ENCODE measurements around the gene SCUBE1. TPM values are rescaled to one million over a fixed set of nuclear protein-coding genes. Genes with fewer than 3 reads are reported as not detected.

SCUBE1 gene
- total RNA-seq, 2 donors from 2014 or later: 3.8 to 5.8 TPM

DNA sequence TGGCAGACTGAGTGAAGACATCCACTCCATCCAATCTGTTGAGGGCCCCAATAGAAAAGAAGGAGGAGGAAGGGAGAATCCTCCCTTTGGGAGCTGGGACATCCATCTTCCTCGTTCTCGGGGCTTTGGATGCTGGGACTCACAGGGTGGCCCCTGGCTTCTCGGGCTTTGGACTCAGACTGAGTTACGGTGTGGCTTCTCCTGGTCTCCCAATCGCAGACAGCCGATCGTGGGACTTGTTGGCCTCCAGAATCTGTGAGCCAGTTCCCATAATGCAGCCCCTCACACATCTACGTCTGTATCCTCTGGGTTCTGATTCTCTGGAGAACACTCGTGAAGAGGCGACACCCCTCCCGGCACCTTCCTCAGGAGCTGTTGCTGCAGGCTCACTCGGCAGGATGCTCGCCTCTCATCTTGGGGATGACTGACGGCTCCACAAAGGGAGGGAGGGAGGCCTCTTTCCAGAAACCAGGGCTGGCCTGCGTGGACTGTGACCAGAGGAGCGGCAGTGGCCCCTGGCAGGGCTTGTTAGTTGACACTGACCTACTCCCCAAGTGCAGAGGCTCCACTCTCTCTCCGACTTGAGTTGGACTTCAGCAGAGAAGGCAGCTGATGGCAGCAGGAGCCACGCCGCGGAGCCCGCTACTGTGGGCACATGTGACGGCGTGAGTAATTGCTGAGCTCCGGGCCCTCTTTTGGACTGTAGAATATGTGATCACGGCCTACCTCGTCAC lies 141.5 kb downstream of the SCUBE1 start:
- intact Hi-C loops (cut with DNase I, micrococcal nuclease): no loop called here
- ATAC-seq (no peak), DNase-seq (no peak)

DNA sequence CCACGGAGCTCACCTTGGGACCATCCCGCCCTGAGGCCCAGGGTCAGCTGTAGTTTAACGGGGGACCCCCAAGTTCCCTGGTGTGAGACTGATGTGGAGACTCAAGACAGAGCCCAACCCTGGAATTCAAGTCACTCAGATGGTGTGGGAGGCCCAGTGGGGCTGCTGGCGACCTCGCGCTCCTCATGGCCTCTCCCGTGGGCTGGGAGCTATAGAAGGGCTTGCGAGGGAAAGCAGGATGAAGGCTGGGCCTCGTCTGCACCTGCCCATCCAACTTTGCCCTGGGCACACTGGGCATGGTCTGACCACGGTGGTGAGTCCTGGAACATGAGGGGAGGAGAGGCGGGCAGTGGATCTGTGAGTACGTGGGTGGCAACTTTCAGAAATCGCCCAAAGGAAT lies 142.6 kb downstream of the SCUBE1 start:
- intact Hi-C loops (cut with DNase I, micrococcal nuclease): no loop called here
- ATAC-seq (no peak), DNase-seq (no peak)

DNA sequence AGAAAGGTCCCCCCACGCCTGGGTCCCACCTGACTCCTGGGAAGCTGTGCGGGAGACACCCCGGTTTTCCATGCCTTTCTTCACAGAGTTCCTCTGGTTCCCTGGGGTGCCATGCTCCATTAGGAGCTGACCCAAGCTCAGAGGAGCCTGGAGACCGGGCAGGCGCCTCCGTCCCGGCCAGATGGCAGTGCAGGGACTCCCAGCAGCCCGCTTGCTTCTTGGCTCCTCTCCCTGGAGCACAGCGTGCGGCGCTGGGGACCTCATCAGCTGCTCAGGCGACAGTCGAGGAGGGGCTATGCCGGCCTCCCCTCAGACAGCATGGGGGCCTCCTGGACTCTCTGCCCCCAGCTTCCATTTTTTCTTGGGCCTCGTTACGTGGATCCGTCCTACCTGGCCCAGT lies 143.1 kb downstream of the SCUBE1 start:
- intact Hi-C loops (cut with DNase I, micrococcal nuclease): no loop called here
- DNase-seq (no peak), ATAC-seq (no peak)

DNA sequence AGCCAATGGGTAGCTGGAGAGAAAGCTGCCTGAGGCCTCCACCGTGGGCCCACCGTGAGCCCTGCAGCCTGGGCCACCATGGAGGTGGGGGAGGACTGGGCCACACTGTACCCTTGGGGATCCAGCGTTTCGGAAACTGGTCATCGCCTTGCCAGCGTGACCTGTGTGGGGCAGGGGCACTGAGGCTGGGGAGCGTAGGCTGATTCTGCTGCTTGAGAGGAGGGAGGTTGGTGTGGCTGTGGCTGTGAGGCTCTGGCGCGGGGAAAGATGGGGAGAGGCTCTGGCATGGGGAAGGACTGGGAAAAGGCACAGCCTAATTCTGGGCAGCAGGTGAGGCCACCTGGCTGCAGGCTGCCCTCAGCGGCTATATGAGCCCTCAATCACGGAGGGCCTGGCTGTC lies 143.6 kb downstream of the SCUBE1 start:
- no peak for ATAC-seq
- intact Hi-C loops (cut with DNase I, micrococcal nuclease): no loop called here
- DNase-seq: no peak

DNA sequence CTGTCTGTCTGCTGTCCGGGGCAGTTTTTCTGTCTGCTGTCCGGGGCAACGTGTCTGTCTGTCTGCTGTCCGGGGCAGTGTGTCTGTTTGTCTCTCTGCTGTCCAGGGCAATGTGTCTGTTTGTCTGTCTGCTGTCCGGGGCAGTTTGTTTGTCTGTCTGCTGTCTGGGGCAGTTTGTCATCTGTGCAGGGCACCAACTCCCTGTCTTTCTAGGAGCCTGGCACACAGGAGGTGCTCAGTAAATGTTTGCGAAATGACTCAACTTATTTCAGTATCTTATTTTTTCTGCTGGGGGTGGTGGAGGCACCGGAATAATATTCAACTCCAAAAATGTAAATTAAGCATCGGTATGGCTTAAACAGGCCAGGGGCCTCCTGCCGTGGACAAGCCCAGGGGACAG lies 144.2 kb downstream of the SCUBE1 start:
- DNase-seq: no peak
- intact Hi-C loops (cut with DNase I, micrococcal nuclease): no loop called here
- ATAC-seq: no peak

DNA sequence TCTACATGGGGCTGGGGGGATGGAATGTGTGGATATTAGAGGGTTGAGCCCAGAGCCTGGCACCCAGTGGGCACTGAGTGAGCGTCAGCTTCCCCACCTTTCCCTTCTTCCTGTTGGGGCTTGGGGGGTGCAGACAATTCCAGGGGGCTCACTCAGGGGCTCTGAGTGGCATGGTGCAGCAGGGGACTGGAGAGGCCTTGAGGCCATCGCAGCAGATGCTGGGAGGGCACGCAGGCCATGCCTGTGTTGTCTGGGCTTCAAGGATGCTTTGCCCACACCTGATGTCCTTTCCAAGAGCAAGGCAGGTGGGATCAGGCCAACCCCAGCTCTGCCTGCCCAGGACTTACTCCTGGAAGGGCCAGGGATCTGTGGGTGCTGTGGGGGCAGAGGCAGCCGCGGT lies 145.0 kb downstream of the SCUBE1 start:
- no peak for ATAC-seq
- no peak for DNase-seq
- intact Hi-C loops (cut with DNase I, micrococcal nuclease): no loop called here

DNA sequence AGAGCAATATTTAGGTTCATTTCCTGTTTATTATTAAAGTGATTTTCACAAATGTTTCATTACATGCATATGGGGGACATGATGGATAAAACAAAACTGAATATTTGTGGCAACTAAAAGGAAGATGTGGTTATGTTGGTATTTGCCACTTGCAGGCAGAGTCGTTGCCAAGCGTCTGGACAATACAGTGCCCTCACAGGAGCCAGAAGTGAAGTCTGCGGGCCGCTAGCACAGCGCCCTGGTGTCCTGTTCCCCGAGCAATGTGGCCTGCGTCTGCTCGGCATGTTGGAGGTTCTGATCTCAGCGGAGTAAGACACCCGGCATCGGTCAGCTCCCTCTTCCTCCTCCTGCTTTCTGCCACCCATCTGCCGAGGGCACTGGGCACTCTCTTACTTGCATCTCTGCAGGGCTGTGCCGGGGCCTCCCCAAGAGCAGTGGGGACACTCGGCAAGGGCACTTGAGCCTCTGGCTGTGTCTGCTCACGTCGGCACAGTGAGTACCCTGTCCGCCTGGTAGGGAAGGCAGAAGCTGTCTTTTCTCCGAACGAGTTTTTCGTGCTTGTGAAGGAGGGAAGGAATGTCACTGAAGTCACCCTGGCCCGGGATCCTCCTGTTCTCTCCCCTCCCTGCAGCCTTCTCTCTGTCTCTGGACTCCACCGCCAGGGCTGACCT lies 145.8 kb downstream of the SCUBE1 start:
- intact Hi-C loops (cut with DNase I, micrococcal nuclease): no loop called here
- DNase-seq (no peak), ATAC-seq (no peak)

DNA sequence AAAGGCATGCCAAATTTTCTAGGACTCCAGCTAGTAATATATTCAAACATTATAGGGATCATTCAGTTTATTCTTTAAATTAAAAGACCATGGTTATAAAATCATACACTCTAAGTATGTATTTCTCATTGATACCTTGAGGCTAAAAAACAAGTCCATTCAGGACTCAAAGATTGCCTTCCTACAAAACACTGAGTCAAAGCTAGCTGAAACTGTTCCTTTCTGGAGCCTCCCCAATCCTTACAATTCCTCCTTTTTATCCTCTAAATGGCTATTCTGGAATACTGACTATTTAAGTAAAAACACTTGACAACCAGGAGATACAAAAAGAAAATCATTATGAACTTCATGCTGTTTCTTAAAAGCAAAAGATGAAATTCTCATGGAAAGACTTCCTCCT lies 151.3 kb downstream of the SCUBE1 start:
- intact Hi-C loops (cut with DNase I, micrococcal nuclease): no loop called here
- DNase-seq: no peak
- no peak for ATAC-seq

DNA sequence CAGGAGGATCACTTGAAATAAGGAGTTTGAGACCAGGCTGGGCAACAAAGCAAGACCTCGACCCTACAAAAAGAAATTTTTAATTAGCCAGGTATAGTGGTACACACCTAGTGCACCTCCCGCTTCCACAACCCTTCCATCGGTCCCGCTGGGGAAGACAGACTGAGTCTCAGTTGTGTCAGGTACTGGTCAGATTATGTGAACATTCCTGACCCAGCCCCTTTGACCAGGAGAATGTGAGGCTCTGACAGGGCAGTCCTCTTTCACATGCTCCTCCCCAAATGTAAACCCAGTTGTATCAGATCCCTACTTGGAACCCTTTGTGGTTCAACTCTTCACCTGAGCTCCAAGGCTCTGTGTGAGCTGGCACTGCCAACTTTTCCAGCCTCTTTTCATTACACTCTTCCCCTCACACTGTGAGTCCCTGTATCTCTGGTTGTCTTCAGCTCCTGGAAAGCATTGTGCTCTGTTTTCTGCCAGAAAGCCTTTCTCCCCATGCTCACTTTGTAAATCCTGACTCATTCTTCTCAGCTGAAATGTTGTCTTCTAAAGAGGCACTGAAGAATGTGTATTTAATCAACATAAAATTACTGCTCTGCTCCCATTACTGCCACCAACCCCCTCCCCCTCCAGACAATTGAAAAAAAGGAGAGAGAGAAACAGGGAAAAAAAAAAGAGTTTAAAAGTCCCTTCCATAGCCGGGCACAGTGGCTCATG lies 154.2 kb downstream of the SCUBE1 start:
- no peak for DNase-seq
- intact Hi-C loops (cut with DNase I, micrococcal nuclease): no loop called here
- no peak for ATAC-seq

DNA sequence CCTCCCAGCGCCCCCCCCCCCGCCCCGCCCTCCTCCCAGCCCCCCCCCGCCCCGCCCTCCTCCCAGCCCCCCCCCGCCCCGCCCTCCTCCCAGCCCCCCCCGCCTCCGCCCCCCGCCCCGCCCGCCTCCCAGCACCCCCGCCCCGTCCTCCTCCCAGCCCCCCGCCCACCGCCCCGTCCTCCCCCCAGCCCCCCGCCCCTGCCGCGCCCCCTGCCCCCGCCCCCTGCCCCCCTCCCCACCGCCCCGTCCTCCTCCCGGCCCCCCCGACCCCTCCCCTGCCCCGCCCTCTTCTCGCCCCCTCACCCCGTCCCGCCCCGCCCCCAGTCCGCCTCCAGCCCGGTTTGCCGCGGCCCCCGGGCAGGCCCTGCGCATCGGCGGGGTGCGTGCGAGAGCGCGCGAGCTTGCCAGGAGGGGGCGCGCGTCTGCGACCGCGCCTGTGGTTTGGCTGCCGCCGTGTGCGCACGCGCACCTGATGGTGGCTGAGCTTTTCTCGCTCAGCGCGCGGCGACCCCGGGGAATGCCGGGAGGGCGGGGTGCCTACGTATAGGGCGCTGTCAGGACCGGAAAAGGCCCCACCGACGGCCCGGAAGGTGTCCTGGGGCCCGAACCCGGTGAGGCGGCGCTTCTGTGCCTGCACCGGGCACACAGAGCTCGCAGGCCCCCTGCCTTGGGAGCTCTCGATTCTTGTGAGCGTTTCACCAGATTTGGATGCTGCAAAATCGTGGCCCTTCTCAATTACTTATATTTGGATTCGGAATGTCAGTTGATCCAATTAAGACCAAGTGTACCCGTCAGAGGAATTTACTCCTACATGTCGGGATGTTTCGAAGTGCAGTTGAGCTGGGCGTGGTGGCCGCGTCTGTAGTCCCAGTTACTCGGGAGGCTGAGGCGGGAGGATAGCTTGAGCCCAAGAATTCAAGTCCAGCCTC lies 155.7 kb downstream of the SCUBE1 start:
- intact Hi-C loops (cut with DNase I, micrococcal nuclease): no loop called here
- DNase-seq (peak; percentile 96 to 98), ATAC-seq (peak; percentile 85)

DNA sequence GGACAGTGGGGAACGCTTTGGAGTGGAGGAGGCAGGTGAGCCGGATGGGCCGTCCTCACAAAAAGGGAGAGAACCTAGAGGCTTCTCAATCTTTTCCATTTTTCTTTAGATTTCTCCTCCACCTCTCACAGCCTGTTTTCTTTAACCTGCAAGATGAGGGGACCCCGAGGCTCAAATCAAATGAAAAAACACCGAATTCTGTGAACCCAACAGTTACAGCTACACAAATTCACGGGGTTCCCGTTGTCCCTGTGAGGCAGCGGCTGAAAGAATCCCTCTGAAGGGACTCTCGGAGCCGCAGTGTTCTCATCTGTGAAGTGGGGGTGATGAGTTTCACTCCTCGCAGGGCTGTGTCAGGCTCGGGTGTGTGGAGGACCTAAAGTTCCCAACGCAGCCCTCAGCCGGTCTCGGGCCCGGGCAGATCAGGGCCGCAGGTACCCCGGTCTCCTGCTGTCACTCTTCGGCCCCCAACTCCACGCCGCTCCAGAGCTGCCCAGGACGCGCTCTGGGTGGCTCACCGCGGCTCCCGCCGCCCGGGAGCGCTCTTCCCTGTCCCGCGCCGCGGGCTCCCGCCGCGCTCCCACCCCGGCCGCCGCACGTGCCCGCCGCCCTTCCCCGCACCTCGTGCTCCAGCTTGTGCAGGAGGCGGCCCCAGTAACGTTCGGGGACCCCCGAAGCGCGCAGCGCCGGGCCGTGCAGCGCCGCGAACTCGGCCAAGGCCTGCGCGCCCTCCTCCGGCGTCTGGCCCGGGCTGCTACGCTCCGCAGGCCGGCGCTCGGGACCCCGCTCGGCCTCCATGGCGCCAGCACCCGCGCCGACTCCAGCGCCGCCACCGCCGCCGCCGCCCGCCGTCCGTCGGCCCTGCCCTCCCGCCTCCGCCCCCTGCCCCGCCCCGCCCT lies 156.7 kb downstream of the SCUBE1 start, which contains the start of gene TTLL12:
Gene TTLL12, minus strand, starts transcription at position 863 of the 899 bp plus-strand sequence. Its CDS starts 65 bp downstream, at position 798.
- ATAC-seq (peak; percentile 42), DNase-seq (peak in 1 of 2 donors; percentile 69)
- intact Hi-C loops (cut with DNase I, micrococcal nuclease): no loop called here

DNA sequence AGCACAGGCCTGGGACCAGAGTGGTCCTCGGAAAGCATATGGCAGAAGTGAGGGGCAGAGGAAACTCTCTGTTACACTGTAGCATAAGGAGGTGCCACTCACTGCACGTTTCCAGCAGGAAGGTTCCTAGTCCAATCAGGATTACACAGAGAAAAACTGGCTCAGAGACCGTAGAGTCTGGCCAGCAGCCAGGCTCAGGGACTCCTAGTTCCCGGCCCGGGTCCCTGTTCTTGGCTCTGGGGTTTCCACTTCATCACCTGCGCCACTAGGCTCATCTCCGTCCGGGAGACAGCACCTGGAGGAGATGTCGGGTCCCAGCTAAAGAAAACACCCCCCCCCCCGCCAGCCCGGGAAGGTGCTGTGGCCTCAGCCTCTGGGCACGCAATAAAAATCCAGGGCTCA lies 157.3 kb downstream of the SCUBE1 start:
- peak; percentile 38 for ATAC-seq
- peak; percentile 64 to 67 for DNase-seq
- intact Hi-C loops (cut with DNase I, micrococcal nuclease): no loop called here

DNA sequence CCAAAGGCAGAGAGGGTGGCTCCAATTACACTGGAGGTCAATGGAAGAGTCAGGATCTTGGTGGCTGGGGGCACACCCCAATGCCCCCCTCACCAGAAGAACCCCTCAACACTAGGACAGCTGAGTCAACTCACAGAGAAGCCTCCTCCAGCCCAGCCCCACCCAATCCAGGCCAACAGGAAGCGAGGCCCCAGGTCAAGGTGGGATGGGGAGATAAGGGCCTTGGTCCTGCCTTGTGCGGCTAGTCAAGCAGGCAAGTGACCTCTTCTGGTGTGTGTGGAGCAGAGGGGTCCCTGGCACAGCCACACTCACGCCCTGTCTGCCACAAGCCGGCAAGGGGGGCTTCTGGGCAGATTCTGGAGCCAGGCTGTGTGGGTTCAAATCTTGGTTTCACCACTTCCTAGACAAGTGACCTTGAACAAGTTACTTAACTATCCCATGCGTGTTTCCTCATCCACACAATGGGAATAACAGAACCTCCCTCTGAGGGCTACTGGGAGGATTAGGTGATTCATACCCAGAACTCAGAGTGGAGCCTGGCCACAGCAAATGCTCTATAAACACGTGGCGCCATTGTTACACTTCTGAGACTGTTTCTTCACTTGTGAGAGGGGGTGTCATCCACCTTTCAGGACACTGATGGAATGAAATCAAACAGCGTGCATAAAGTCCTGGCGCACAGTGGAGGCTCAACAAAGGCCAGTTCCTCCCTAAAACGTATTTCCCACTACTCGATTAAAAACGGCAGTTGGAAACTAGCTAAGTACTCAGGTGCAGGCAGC lies 159.5 kb downstream of the SCUBE1 start:
- DNase-seq (no peak), ATAC-seq (no peak)

DNA sequence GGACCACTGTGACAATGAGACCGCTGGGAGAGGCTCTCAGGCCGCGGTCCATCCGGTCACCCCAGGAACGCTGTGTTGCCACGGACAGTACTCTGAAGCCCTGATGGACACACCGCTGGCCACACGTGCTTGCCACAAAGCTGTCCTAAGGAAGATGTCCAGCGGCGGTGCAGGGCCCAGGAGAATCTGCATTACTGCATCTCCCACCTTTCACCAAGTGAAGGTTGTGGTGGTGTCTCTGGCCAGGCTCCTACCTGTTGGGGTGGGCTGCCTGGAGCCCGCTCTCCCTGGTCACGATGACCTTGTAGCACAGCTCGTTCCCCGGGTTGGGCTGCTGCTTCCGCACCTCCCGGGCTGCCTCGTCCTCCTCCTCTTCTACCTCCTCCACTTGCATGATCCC lies 160.4 kb downstream of the SCUBE1 start:
- ATAC-seq (no peak), DNase-seq (no peak)
- intact Hi-C loops (cut with DNase I, micrococcal nuclease): no loop called here

More for the DNA sequence above, 159.5 kb downstream of the SCUBE1 start:
- intact Hi-C loops (cut with DNase I, micrococcal nuclease): no loop called here

DNA sequence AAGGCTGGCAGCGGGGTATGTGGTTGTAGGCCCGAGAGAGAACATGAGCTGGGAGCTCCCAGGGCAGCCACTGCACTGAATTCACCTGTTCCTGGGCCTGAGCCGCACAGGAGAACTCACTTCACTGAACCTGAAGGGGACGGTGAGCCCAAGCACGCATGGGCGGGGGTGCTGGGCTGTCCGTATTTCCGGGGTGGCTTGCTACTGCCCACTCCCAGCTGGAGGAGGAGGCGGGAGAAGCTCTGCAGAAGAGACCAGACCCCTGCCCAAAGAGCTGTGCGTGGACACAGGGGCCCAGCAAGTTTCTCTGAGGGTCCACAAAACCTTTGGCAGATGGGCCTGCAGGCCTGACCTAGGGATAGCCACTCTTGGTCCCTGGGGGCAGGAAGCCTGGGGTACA lies 161.1 kb downstream of the SCUBE1 start:
- intact Hi-C loops (cut with DNase I, micrococcal nuclease): no loop called here
- ATAC-seq: no peak

DNA sequence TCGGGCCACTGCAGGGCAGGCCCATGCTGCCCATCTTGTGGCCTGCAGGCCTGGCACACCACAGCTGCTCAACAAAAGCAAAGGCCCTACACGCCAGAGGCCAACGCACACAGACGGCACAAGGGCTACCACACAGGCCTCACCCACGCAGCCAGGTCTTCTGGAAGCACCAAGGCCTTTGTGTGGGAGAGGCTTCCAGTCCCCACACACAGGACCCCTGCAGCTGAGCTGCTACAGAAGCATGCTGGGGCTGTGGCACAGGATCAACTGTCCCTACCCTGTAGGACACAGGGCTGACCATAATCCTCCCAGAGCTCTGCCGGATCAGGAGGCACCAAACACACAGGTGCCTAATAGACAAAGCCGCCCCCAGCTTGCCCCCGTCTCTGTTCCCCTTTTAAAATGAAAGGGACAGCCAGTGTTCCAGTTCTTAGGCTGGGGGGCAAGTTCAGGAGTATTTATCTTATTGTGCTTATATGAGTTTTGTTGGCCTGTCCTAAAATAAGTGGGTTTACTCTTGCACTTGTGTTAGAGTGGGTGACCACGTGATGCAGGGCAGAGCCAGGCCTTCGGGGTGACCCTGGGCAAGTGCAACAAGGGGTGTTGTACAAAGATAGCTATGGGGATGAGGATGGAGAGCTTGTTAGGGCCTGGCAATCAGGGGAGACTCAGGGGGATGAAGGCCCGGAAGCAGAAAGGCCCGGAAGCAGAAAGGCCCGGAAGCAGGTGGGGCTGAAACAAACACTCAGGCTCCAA lies 161.7 kb downstream of the SCUBE1 start:
- no peak for ATAC-seq
- no peak for DNase-seq
- intact Hi-C loops (cut with DNase I, micrococcal nuclease): no loop called here

More for the DNA sequence above, 161.1 kb downstream of the SCUBE1 start:
- no peak for DNase-seq
